Osteocyte (in vitro differentiated cells): Measurements from ENCODE around the gene ATP8B4. TPM values are rescaled to one million over a fixed set of nuclear protein-coding genes. Genes with fewer than 3 reads are reported as not detected.

ENCODE experiments used
- DNase-seq: peaks from one replicate; pipeline ENCODE4 v3.0.0; 2021; ENCODE audit warnings: mixed read lengths; ENCODE audit not compliant: unreplicated experiment; ENCODE audit errors: extremely low spot score
- H3K27ac Mint-ChIP-seq: one replicate; pipeline ENCODE4 v1.8.0; 2021; ENCODE audit warnings: mild to moderate bottlenecking, mixed read lengths; ENCODE audit not compliant: unreplicated experiment
- H3K27me3 Mint-ChIP-seq: one replicate; pipeline ENCODE4 v1.8.0; 2021; ENCODE audit warnings: mixed read lengths; ENCODE audit not compliant: unreplicated experiment
- H3K36me3 Mint-ChIP-seq: one replicate; pipeline ENCODE4 v1.8.0; 2021; ENCODE audit warnings: mixed read lengths; ENCODE audit not compliant: unreplicated experiment
- H3K4me1 Mint-ChIP-seq: one replicate; pipeline ENCODE4 v1.8.0; 2021; ENCODE audit warnings: mixed read lengths; ENCODE audit not compliant: unreplicated experiment
- H3K4me3 Mint-ChIP-seq: one replicate; pipeline ENCODE4 v1.8.0; 2021; ENCODE audit warnings: mild to moderate bottlenecking, moderate library complexity, mixed read lengths; ENCODE audit not compliant: unreplicated experiment
- H3K9me3 Mint-ChIP-seq: one replicate; pipeline ENCODE4 v1.8.0; 2021; ENCODE audit warnings: mixed read lengths; ENCODE audit not compliant: unreplicated experiment
- total RNA-seq: library from RNA; stranded (reverse); gene quantifications from 2 replicates; pipeline ENCODE4 v1.2.1, GENCODE V29; 2021
- TF ChIP-seq, protein P1 (sequence below): fragments of 200-600 bp; sonication (generic); IDR thresholded peaks from 2 replicates; pipeline ENCODE4 v1.5.0; 2021; ENCODE audit warnings: antibody characterized with exemption, mild to moderate bottlenecking, moderate library complexity

The ATP8B4 gene
- total RNA-seq, 1 donor from 2014 or later: not detected

DNA sequence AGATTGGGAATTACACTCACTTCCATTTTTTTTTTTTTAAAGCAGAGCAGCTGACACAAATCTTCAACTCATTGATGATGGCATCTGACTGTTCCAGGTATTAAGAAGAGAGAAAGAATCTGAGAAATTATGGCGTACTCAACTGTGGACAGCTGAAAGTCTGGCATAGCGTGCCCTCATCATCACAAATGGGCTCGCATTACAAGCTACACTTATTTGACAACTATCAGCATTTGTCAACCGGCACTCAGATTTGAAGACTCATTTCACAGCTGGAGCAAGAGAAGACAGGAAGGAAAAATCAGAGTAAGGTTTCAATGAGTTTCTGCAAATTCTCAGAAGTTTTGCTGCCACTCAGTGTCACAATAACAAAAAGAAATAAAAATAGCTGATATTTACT, 235.9 kb downstream of the ATP8B4 start:
- DNase-seq: no peak
- Mint-ChIP-seq H3K4me1 (peaks cover under 1% of the 10 kb centered on the region), H3K9me3 (no peaks in the 10 kb centered on the region), H3K36me3 (no peaks in the 10 kb centered on the region), H3K27me3 (no peaks in the 10 kb centered on the region), H3K4me3 (no peak overlapping the region), H3K27ac (no peak overlapping the region)
- TF ChIP-seq, protein P1, sequence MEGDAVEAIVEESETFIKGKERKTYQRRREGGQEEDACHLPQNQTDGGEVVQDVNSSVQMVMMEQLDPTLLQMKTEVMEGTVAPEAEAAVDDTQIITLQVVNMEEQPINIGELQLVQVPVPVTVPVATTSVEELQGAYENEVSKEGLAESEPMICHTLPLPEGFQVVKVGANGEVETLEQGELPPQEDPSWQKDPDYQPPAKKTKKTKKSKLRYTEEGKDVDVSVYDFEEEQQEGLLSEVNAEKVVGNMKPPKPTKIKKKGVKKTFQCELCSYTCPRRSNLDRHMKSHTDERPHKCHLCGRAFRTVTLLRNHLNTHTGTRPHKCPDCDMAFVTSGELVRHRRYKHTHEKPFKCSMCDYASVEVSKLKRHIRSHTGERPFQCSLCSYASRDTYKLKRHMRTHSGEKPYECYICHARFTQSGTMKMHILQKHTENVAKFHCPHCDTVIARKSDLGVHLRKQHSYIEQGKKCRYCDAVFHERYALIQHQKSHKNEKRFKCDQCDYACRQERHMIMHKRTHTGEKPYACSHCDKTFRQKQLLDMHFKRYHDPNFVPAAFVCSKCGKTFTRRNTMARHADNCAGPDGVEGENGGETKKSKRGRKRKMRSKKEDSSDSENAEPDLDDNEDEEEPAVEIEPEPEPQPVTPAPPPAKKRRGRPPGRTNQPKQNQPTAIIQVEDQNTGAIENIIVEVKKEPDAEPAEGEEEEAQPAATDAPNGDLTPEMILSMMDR: no peak

DNA sequence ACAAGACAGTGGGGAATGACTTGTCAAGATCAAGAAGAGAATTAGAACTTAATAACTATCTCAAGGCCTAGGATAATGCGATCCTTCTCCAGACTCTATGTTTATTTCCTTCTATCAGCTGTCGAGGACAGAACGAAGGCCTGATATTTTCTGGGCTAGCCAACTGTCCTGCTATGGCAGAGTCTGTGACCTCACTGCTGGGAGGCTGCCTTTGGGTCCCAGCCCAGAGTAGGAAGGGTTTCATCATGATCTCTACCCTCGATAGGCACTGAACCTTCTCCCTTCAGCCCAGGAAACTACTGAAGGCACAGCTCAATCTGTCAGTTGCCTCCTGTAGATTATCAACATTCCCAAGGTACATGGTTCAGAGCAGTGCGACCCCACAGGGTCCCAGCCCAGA, 237.2 kb downstream of the ATP8B4 start:
- Mint-ChIP-seq H3K4me1 (peaks cover 2% of the 10 kb centered on the region), H3K9me3 (no peaks in the 10 kb centered on the region), H3K27me3 (no peaks in the 10 kb centered on the region), H3K36me3 (no peaks in the 10 kb centered on the region), H3K4me3 (no peak overlapping the region), H3K27ac (no peak overlapping the region)
- TF ChIP-seq, protein P1: no peak
- DNase-seq: no peak

DNA sequence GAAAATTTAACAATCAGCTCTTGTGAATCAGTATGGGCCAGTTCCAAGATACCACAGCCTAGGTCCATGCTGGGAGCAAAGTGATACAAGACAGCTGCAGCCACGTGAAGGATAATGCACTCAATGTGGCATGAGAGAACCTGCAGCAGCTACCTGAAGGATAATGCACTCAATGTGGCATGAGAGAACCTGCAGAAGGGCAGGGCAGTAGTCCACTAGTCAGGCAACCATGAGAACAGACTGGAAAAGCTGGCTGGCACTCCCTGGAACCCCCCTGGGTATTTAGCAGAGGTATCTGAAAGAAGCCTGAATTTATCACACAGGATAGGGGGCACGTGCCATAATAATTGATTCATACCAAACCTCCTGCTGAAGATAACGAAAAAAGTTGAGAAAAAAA, 237.6 kb downstream of the ATP8B4 start:
- H3K27me3 Mint-ChIP-seq: no peaks in the 10 kb centered on the region
- DNase-seq: no peak

DNA sequence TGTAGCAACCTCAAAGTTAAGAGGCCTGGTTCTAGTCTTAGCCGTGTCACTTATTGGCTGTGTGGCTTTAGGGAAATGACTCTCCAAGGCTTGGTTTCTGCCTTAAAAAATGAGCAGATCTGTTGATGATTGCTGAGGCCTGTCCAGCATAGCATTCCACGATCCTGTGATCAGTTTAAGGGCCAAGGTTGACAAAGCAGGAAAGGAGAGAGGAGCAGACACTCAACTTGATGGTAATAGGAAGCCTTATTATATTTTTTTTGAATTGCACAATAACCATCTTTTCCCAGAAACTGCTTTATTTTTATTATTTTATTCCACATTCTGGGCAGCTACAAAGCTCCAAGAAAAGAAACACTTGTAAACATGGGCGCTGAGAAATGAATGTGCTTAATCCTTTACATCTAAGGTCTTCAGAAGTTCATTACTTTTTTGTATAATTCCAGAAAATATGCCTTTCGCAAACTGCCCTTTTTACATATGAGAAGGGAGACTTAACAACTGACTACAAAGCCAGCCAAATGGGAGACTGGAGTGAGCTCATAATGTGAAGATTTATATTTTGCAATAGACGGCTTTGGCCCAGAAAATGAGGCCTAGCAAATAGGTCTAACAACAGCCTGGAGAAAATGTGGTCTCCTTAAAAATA, 241.0 kb downstream of the ATP8B4 start:
- no peak for DNase-seq
- TF ChIP-seq, protein P1: no peak
- peaks cover 2% of the 10 kb centered on the region for H3K4me1 Mint-ChIP-seq
- no peaks in the 10 kb centered on the region for H3K9me3 Mint-ChIP-seq
- no peak overlapping the region for H3K4me3 Mint-ChIP-seq
- no peak overlapping the region for H3K27ac Mint-ChIP-seq
- no peaks in the 10 kb centered on the region for H3K27me3 Mint-ChIP-seq
- H3K36me3 Mint-ChIP-seq: no peaks in the 10 kb centered on the region

More for the DNA sequence above, 237.6 kb downstream of the ATP8B4 start:
- H3K9me3 Mint-ChIP-seq: no peaks in the 10 kb centered on the region
- TF ChIP-seq, protein P1: no peak
- H3K4me3 Mint-ChIP-seq: no peak overlapping the region
- no peak overlapping the region for H3K27ac Mint-ChIP-seq
- H3K36me3 Mint-ChIP-seq: no peaks in the 10 kb centered on the region
- H3K4me1 Mint-ChIP-seq: peaks cover 2% of the 10 kb centered on the region

DNA sequence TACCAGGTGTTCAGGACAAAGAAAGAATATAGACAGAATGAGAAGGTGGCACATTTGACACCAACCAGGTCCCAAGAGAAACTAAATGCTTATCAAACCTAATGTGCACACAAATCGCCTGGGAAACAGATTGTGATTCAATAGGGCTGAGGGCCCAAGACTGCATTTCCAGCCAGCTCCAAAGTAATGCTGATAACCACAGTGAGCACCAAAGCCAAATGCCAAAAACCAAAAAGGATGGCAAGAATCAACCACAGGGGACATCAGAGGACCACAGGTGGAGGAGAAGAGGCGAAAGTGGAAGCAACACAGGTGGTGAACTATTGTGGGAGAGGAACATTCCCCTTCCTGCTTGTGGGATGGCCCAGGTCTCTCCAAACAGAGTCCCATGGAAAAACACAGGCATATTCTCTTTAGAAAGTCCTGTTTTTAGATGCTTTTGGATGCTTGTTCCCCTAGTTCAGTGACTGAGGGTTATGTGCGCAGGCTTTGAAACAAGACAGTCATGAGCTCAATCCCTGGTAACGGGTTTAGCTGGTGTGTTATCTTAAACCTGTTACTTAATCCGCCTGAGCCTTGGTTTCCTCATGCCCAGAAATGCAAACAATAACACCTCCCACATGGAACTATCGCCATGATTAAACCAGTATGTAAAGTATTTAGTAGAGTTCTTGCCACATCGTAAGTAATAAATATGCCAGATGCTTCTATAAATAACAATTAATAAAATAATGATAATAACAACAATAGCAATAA, 241.7 kb downstream of the ATP8B4 start:
- Mint-ChIP-seq H3K27ac (no peak overlapping the region), H3K27me3 (peaks cover 2% of the 10 kb centered on the region), H3K36me3 (no peaks in the 10 kb centered on the region), H3K9me3 (no peaks in the 10 kb centered on the region), H3K4me3 (no peak overlapping the region), H3K4me1 (peaks cover 2% of the 10 kb centered on the region)
- TF ChIP-seq, protein P1: no peak
- no peak for DNase-seq
